CD4-positive, alpha-beta T cell treated with Interleukin-6 for 4 hours (primary cell): Measurements from ENCODE around the gene ADIG.
"Not testable (repeated sequence)": the region's sequence is repeated elsewhere in the genome, so short reads cannot be mapped to it uniquely, and the experiment has no call there.

ENCODE experiments used
- DNase-seq: peaks from one replicate; pipeline ENCODE4 v3.0.0-alpha.2; 2020; ENCODE audit warnings: mixed read lengths

The ADIG gene

GRCh38 chr20:38579219-38579910 is 1.6 kb upstream of the ADIG start:
- DNase-seq = no peak

GRCh38 chr20:38579921-38580320 is 1.1 kb upstream of the ADIG start:
- DNase-seq = no peak

- no peak for DNase-seq
Observed at GRCh38 chr20:38581830-38582358, 897 bp downstream of the ADIG start.

GRCh38 chr20:38583306-38583705 is 2.3 kb downstream of the ADIG start:
- no peak for DNase-seq

GRCh38 chr20:38584099-38584763 is 3.2 kb downstream of the ADIG start:
- DNase-seq = no peak

- DNase-seq = no peak
Observed at GRCh38 chr20:38585404-38586180, 4.6 kb downstream of the ADIG start.

- DNase-seq = no peak
Observed at GRCh38 chr20:38586181-38586525, 5.2 kb downstream of the ADIG start.

GRCh38 chr20:38588303-38588702 is 7.3 kb downstream of the ADIG start:
- no peak for DNase-seq

GRCh38 chr20:38589351-38589750 is 8.4 kb downstream of the ADIG start:
- DNase-seq = no peak

- no peak for DNase-seq
Observed at GRCh38 chr20:38589967-38590675, 9.1 kb downstream of the ADIG start.

- no peak for DNase-seq
Observed at GRCh38 chr20:38590676-38591473, 9.9 kb downstream of the ADIG start.

GRCh38 chr20:38591474-38592410 is 10.7 kb downstream of the ADIG start:
- no peak for DNase-seq

GRCh38 chr20:38592411-38592790 is 11.4 kb downstream of the ADIG start:
- not testable (repeated sequence) for DNase-seq

- DNase-seq = not testable (repeated sequence)
Observed at GRCh38 chr20:38594281-38594680, 13.3 kb downstream of the ADIG start.

GRCh38 chr20:38595886-38596285 is 14.9 kb downstream of the ADIG start:
- not testable (repeated sequence) for DNase-seq

- no peak for DNase-seq
Observed at GRCh38 chr20:38599410-38599882, 18.4 kb downstream of the ADIG start.

GRCh38 chr20:38600057-38600456 is 19.1 kb downstream of the ADIG start:
- DNase-seq = no peak

- DNase-seq = no peak
Observed at GRCh38 chr20:38601216-38602184, 20.5 kb downstream of the ADIG start, which contains the start of gene ARHGAP40. ARHGAP40 (plus strand) TSS chr20:38601809.

- no peak for DNase-seq
Observed at GRCh38 chr20:38602185-38602581, 21.2 kb downstream of the ADIG start.

- no peak for DNase-seq
Observed at GRCh38 chr20:38603286-38603685, 22.3 kb downstream of the ADIG start.
